ENCODE results near the gene A2M. TPM values are rescaled to one million over a fixed set of nuclear protein-coding genes. Genes with fewer than 3 reads are reported as not detected.

Gene A2M
- total RNA-seq, 4 donors from 2014 or later = 77.1 to 135 (median 126) TPM

DNA sequence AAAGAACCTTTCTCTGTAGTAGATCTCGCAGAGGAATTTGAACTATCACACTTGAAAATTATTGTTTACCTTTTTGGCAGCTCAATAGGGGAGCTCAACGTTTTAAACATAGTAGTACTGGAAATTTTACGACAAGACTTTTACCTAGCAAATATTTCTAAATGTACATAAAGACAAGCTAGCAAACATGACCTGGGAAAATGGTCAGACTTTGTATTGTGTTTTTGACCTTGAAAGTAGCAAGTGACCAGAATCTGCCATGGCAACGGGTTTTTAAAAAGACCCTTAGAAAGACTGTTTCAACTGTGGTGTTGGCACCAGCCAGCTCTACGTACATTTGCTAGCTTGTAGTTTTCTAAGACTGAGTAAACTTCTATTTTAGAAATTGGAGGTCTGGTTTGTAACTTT, 20.2 kb upstream of the A2M start:
- DNase-seq = no peak
- no peak for ATAC-seq
- Histone ChIP-seq H3K4me3 (no peak overlapping the region), H3K9me3 (no peaks in the 10 kb centered on the region), H3K4me1 (no peaks in the 10 kb centered on the region), H3K27ac (no peak overlapping the region), H3K27me3 (no peaks in the 10 kb centered on the region), H3K36me3 (no peaks in the 10 kb centered on the region)
- no peak for TF ChIP-seq POLR2A (IDR thresholded peaks at IDR 0.05)
- TF ChIP-seq, protein P1, sequence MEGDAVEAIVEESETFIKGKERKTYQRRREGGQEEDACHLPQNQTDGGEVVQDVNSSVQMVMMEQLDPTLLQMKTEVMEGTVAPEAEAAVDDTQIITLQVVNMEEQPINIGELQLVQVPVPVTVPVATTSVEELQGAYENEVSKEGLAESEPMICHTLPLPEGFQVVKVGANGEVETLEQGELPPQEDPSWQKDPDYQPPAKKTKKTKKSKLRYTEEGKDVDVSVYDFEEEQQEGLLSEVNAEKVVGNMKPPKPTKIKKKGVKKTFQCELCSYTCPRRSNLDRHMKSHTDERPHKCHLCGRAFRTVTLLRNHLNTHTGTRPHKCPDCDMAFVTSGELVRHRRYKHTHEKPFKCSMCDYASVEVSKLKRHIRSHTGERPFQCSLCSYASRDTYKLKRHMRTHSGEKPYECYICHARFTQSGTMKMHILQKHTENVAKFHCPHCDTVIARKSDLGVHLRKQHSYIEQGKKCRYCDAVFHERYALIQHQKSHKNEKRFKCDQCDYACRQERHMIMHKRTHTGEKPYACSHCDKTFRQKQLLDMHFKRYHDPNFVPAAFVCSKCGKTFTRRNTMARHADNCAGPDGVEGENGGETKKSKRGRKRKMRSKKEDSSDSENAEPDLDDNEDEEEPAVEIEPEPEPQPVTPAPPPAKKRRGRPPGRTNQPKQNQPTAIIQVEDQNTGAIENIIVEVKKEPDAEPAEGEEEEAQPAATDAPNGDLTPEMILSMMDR (IDR thresholded peaks at IDR 0.05 in 4 of 5, conservative IDR thresholded peaks at IDR 0.05 in 1 of 5) = no peak
- intact Hi-C loops (cut with DNase I; ENCODE audit: low total_unique reads) (no loop called here), in situ Hi-C loops (cut with MboI; ENCODE audit: low sequenced_read_pairs in 4 of 4) (no loop called here)

DNA sequence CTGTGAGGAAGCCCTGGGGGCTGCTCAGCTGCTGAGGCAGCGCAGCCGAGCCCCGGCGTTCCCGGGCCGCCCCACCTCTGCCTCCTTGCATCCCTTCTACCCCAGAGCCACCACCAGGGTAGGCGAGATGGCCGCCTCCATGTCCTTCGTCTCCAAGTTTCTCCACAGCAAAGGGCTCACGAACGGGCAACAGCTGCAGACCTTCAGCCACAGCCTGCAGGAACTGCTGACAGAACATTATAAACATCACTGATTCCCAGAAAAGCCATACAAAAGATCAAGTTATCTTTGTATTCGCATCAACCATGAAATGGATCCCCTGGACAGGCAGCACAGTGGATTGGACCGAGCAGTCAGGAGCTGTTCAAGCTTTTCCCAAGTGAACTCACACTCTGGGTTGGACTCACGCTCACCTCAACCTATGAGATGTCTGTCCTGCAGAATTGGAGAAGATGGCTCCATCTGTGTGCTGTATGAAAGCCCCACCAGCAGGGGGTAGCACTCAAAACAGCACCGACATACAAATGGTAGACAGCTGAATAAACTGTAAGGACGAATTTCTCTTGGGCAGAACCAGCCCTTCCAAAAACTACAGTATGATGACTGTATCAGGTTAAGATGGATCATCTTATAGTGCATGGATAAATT, 19.4 kb upstream of the A2M start:
- Histone ChIP-seq H3K4me3 (no peak overlapping the region), H3K27ac (no peak overlapping the region), H3K4me1 (no peaks in the 10 kb centered on the region), H3K9me3 (no peaks in the 10 kb centered on the region), H3K36me3 (no peaks in the 10 kb centered on the region), H3K27me3 (no peaks in the 10 kb centered on the region)
- ATAC-seq = no peak
- in situ Hi-C loops (cut with MboI; ENCODE audit: low sequenced_read_pairs in 4 of 4) = no loop called here
- DNase-seq = no peak
- TF ChIP-seq POLR2A (IDR thresholded peaks at IDR 0.05) = no peak
- TF ChIP-seq, protein P1 (IDR thresholded peaks at IDR 0.05 in 4 of 5, conservative IDR thresholded peaks at IDR 0.05 in 1 of 5) = no peak
- intact Hi-C loops (cut with DNase I; ENCODE audit: low total_unique reads) = no loop called here

DNA sequence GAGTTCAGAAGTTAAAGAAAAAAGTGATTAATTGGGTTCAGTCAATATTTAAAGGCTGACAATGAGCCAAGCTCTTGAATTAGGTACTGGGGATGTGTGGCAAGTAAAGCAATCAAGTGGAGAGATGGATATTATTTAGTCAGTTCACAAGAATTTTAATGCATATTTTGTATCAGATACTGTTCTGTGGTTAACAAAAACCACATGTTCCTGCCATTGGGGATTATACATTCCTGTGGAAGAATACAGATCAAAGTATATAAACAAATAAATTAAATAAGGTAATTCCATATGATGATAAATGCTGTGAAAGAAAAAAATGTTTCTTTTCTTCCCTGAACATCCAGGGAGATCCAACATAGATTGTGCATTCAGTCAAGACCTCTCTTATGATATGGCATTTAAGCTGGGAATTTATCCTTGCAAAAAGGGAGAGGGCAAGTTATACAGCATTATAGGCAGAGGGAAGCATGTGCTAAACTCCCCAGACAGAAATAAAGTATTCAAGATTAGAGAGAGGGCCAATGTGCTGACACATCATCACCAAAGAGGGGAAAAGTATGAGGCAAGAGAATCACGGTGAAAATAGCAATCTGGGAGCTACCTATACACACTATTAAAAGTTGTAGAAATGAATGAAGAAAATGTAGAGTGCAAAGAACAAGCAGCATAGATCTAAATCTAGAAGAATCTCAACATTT, 17.6 kb upstream of the A2M start:
- intact Hi-C loops (cut with DNase I; ENCODE audit: low total_unique reads) = no loop called here
- H3K27me3 ChIP-seq = no peaks in the 10 kb centered on the region
- TF ChIP-seq POLR2A (IDR thresholded peaks at IDR 0.05) = no peak
- TF ChIP-seq, protein P1 (IDR thresholded peaks at IDR 0.05 in 4 of 5, conservative IDR thresholded peaks at IDR 0.05 in 1 of 5) = no peak
- H3K4me3 ChIP-seq = no peak overlapping the region
- no peaks in the 10 kb centered on the region for H3K9me3 ChIP-seq
- in situ Hi-C loops (cut with MboI; ENCODE audit: low sequenced_read_pairs in 4 of 4) = no loop called here
- DNase-seq (no peak), ATAC-seq (no peak)
- H3K36me3 ChIP-seq = no peaks in the 10 kb centered on the region
- no peaks in the 10 kb centered on the region for H3K4me1 ChIP-seq
- H3K27ac ChIP-seq = no peak overlapping the region

DNA sequence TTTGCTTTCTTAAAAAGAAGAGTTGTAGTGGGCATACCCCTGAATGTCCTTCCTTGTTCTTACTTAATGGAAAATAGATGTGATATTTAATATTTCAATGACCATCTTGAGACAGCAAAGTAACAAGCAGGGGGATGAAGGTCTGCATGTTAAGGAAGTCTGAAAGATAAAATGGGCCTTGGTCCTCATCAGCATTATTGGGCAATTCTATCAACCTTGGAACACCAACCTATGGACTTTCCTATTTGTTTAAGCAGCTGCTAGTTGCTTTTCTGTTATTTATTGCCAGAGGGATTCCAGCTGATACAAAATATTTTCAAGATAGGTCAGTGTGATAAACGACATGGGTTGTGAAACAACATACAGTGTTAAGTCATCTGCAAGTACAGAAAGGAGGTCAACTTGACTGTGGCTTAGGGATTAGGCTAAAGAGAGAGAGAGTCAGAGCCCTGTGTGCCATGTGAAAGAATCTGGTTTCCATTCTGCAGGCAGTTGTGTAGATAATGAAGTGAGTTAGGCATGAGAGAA, 16.4 kb upstream of the A2M start:
- Histone ChIP-seq H3K4me3 (no peak overlapping the region), H3K27me3 (no peaks in the 10 kb centered on the region), H3K9me3 (no peaks in the 10 kb centered on the region), H3K27ac (no peak overlapping the region), H3K4me1 (no peaks in the 10 kb centered on the region), H3K36me3 (no peaks in the 10 kb centered on the region)
- in situ Hi-C loops (cut with MboI; ENCODE audit: low sequenced_read_pairs in 4 of 4) (no loop called here), intact Hi-C loops (cut with DNase I; ENCODE audit: low total_unique reads) (no loop called here)
- ATAC-seq (no peak), DNase-seq (no peak)
- TF ChIP-seq, protein P1 (IDR thresholded peaks at IDR 0.05 in 4 of 5, conservative IDR thresholded peaks at IDR 0.05 in 1 of 5) = no peak
- no peak for TF ChIP-seq POLR2A (IDR thresholded peaks at IDR 0.05)
